ENCODE results near the gene PHF11. TPM values are rescaled to one million over a fixed set of nuclear protein-coding genes. Genes with fewer than 3 reads are reported as not detected.
"Not testable (repeated sequence)": the region's sequence is repeated elsewhere in the genome, so short reads cannot be mapped to it uniquely, and the experiment has no call there.

PHF11 gene
- total and polyA plus RNA-seq, 2 of the 8 experiments (the other 6 are each of a cell fraction or from before 2014, with no cell fraction given) = 6.1 to 8.1 TPM

DNA sequence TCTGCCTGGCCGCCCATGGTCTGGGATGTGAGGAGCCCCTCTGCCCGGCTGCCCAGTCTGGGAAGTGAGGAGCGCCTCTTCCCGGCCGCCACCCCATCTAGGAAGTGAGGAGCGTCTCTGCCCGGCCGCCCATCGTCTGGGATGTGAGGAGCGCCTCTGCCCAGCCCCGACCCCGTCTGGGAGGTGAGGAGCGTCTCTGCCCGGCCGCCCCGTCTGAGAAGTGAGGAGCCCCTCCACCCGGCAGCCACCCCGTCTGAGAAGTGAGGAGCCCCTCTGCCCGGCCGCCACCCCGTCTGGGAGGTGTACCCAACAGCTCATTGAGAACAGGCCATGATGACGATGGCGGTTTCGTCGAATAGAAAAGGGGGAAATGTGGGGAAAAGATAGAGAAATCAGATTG, 69.7 kb downstream of the PHF11 start:
- H4K5ac ChIP-seq (ENCODE audit: insufficient read length, low read depth, low read length); H3K9ac ChIP-seq (replicated peaks in 1 of 4; ENCODE audit: extremely low read depth in 1 of 4, low read depth in 3 of 4, low read length in 3 of 4); H2AFZ ChIP-seq (ENCODE audit: low read length); H3K4ac ChIP-seq (replicated peaks; ENCODE audit: insufficient read length, low read depth, low read length); H2AK5ac ChIP-seq (ENCODE audit: low read depth, low read length); H4K8ac ChIP-seq (ENCODE audit: extremely low read depth, insufficient read depth, low read length); H2BK120ac ChIP-seq (replicated peaks; ENCODE audit: low read depth, low read length); H2BK15ac ChIP-seq (ENCODE audit: low read length); H2BK20ac ChIP-seq (ENCODE audit: low read length); H2BK5ac ChIP-seq (ENCODE audit: low read depth, low read length); H3K14ac ChIP-seq (ENCODE audit: insufficient read length); CTCF ChIA-PET (ENCODE audit: partially characterized antibody); H3K79me1 ChIP-seq (ENCODE audit: low read depth, low read length); H3K9me3 ChIP-seq (ENCODE audit: insufficient read depth in 2 of 2, low read depth in 1 of 2, low read length in 1 of 2); H3K4me3 ChIP-seq (ENCODE audit: extremely low read depth in 1 of 4, insufficient read depth in 2 of 4, low read depth in 3 of 4, low read length in 4 of 4); H3K4me2 ChIP-seq (ENCODE audit: insufficient read depth in 1 of 2, low read depth in 2 of 2, low read length in 2 of 2); H4K20me1 ChIP-seq (replicated peaks in 1 of 2; ENCODE audit: control insufficient read depth in 1 of 2, insufficient read depth in 2 of 2, low read length in 2 of 2); H2BK12ac ChIP-seq (ENCODE audit: low read depth, low read length); H3K4me1 ChIP-seq (replicated peaks in 1 of 4; ENCODE audit: control insufficient read depth in 3 of 4, insufficient read depth in 4 of 4, low read length in 3 of 4); H3K27me3 ChIP-seq (replicated peaks in 1 of 4; ENCODE audit: control insufficient read depth in 3 of 4, extremely low read depth in 1 of 4, insufficient read depth in 3 of 4, low read length in 3 of 4); H3K18ac ChIP-seq (ENCODE audit: extremely low read depth, low read length); H3K27ac ChIP-seq (ENCODE audit: low read depth, low read length); H4K91ac ChIP-seq (replicated peaks; ENCODE audit: insufficient read length, low read length); H3K79me2 ChIP-seq (ENCODE audit: control insufficient read depth in 1 of 2, insufficient read depth in 2 of 2, low read length in 2 of 2); H3K56ac ChIP-seq (replicated peaks; ENCODE audit: insufficient read length, low read depth, low read length); DNase-seq (ENCODE audit: low read depth in 1 of 2, low spot score in 2 of 2); H3K23me2 ChIP-seq (ENCODE audit: low read depth, low read length); H3K23ac ChIP-seq (ENCODE audit: insufficient read length); FAIRE-seq: not testable (repeated sequence)
- peaks cover 0 to 22% (median 2%) of the 10 kb centered on the region in 4 experiments; a peak in 6 of 8 replicates for H3K36me3 ChIP-seq (ENCODE audit: control insufficient read depth in 2 of 4, insufficient read depth in 4 of 4, low read length in 3 of 4)
- WGBS, 2 experiments (ENCODE audit: extremely low coverage in 1 of 2, insufficient coverage in 1 of 2, insufficient read length in 1 of 2, insufficient replicate concordance in 2 of 2, low coverage in 1 of 2, low lambda C conversion rate in 2 of 2, missing lambda C conversion rate in 1 of 2) = 95% methylated on average over 10 of the region's 25 CpGs; no CpG with 5 or more reads in 1 of the 2 experiments
- POLR2A ChIA-PET (ENCODE audit: partially characterized antibody) = interaction anchor here (1.0 kb wide), 1 partner anchor 15 kb away, joined by 3 read pairs; no protein-coding TSS in a partner anchor
